ENCODE data around the gene AKR1D1. TPM values are rescaled to one million over a fixed set of nuclear protein-coding genes. Genes with fewer than 3 reads are reported as not detected.

Gene AKR1D1
- total and polyA plus RNA-seq, 4 donors = not detected

DNA sequence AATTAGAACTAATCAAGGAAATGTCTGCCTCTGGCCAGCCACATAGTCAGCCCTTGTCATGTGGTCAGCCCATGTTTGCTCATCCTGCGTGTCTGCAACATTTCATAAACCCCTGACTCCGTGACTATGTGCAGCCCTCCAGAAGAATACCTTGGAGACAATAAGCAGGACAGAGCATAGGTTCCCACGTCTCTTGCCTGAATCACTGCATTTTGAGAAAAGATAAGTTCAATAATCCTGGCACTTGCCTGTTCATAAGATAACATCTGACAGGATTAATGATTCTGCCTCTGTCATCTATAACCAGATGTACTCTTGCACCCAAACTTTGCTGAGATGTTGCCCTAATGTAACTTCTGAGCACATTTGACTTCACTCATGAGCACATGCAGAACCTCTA, 78.4 kb downstream of the AKR1D1 start:
- Histone ChIP-seq H3K27me3 (ENCODE audit: control insufficient read depth in 3 of 3, insufficient read depth in 3 of 3, low read length in 2 of 3) (no peaks in the 10 kb centered on the region), H3K27ac (ENCODE audit: low read depth in 1 of 2, low read length in 1 of 2) (no peak overlapping the region), H3K4me3 (no peak overlapping the region), H3K9ac (ENCODE audit: insufficient read depth in 1 of 2, low read length in 2 of 2) (no peak overlapping the region), H3K9me3 (ENCODE audit: control insufficient read depth in 4 of 4, insufficient read depth in 3 of 4, low read length in 3 of 4) (no peaks in the 10 kb centered on the region), H3K36me3 (ENCODE audit: control insufficient read depth in 4 of 4, insufficient read depth in 4 of 4, low read length in 4 of 4) (no peaks in the 10 kb centered on the region), H3K4me1 (ENCODE audit: control insufficient read depth in 5 of 5, insufficient read depth in 5 of 5, low read length in 5 of 5) (no peaks in the 10 kb centered on the region)
- ATAC-seq (ENCODE audit: insufficient read depth, low FRiP score) (no peak), DNase-seq (no peak)
- WGBS, 2 donors = 92 to 93% methylated on average over 3 of the region's 3 CpGs
- TF ChIP-seq, protein P1, sequence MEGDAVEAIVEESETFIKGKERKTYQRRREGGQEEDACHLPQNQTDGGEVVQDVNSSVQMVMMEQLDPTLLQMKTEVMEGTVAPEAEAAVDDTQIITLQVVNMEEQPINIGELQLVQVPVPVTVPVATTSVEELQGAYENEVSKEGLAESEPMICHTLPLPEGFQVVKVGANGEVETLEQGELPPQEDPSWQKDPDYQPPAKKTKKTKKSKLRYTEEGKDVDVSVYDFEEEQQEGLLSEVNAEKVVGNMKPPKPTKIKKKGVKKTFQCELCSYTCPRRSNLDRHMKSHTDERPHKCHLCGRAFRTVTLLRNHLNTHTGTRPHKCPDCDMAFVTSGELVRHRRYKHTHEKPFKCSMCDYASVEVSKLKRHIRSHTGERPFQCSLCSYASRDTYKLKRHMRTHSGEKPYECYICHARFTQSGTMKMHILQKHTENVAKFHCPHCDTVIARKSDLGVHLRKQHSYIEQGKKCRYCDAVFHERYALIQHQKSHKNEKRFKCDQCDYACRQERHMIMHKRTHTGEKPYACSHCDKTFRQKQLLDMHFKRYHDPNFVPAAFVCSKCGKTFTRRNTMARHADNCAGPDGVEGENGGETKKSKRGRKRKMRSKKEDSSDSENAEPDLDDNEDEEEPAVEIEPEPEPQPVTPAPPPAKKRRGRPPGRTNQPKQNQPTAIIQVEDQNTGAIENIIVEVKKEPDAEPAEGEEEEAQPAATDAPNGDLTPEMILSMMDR (IDR thresholded peaks at IDR 0.05; ENCODE audit: control extremely low read depth, extremely low read depth) = no peak

- no peaks in the 10 kb centered on the region for H3K36me3 ChIP-seq (ENCODE audit: control insufficient read depth in 4 of 4, insufficient read depth in 4 of 4, low read length in 4 of 4)
- H3K27me3 ChIP-seq (ENCODE audit: control insufficient read depth in 3 of 3, insufficient read depth in 3 of 3, low read length in 2 of 3) = no peaks in the 10 kb centered on the region
- WGBS, 2 donors = 95 to 97% methylated on average over 4 of the region's 4 CpGs
- no peak for DNase-seq
- no peak overlapping the region for H3K9ac ChIP-seq (ENCODE audit: insufficient read depth in 1 of 2, low read length in 2 of 2)
- H3K27ac ChIP-seq (ENCODE audit: low read depth in 1 of 2, low read length in 1 of 2) = no peak overlapping the region
- no peak for ATAC-seq (ENCODE audit: insufficient read depth, low FRiP score)
- TF ChIP-seq, protein P1 (IDR thresholded peaks at IDR 0.05; ENCODE audit: control extremely low read depth, extremely low read depth) = no peak
- H3K9me3 ChIP-seq (ENCODE audit: control insufficient read depth in 4 of 4, insufficient read depth in 3 of 4, low read length in 3 of 4) = no peaks in the 10 kb centered on the region
- peaks cover 0 to 3% (median 0%) of the 10 kb centered on the region in 5 donors for H3K4me1 ChIP-seq (ENCODE audit: control insufficient read depth in 5 of 5, insufficient read depth in 5 of 5, low read length in 5 of 5)
- H3K4me3 ChIP-seq = no peak overlapping the region
These were observed 81.4 kb downstream of the AKR1D1 start for GRCh38 chr7:138157702-138158101.

GRCh38 chr7:138158739-138159528, 82.7 kb downstream of the AKR1D1 start:
- ATAC-seq (ENCODE audit: insufficient read depth, low FRiP score) = no peak
- H3K36me3 ChIP-seq (ENCODE audit: control insufficient read depth in 4 of 4, insufficient read depth in 4 of 4, low read length in 4 of 4) = no peaks in the 10 kb centered on the region
- H3K4me3 ChIP-seq = no peak overlapping the region
- H3K27me3 ChIP-seq (ENCODE audit: control insufficient read depth in 3 of 3, insufficient read depth in 3 of 3, low read length in 2 of 3) = no peaks in the 10 kb centered on the region
- no peaks in the 10 kb centered on the region for H3K9me3 ChIP-seq (ENCODE audit: control insufficient read depth in 4 of 4, insufficient read depth in 3 of 4, low read length in 3 of 4)
- no peak overlapping the region for H3K9ac ChIP-seq (ENCODE audit: insufficient read depth in 1 of 2, low read length in 2 of 2)
- TF ChIP-seq, protein P1 (IDR thresholded peaks at IDR 0.05; ENCODE audit: control extremely low read depth, extremely low read depth) = no peak
- peaks cover 0 to 3% (median 0%) of the 10 kb centered on the region in 5 donors for H3K4me1 ChIP-seq (ENCODE audit: control insufficient read depth in 5 of 5, insufficient read depth in 5 of 5, low read length in 5 of 5)
- WGBS, 2 donors = 93 to 94% methylated on average over 6 of the region's 6 CpGs
- no peak for DNase-seq
- H3K27ac ChIP-seq (ENCODE audit: low read depth in 1 of 2, low read length in 1 of 2) = no peak overlapping the region
